Astrocyte (in vitro differentiated cells and primary cell): Measurements from ENCODE around the gene AK6. TPM values are rescaled to one million over a fixed set of nuclear protein-coding genes. Genes with fewer than 3 reads are reported as not detected.

Source experiments
- DNase-seq: peaks from one replicate; pipeline ENCODE4 v3.0.0-alpha.2; 2010; ENCODE audit warnings: low read depth
- FAIRE-seq: peaks from 2 replicates; lab custom pipeline; 2011; peaks lifted over from hg19 to GRCh38; lab: Jason Lieb, UNC
- H2AFZ ChIP-seq: 2 replicates; pipeline ENCODE4 v1.6.0; 2012; ENCODE audit warnings: low read depth, low read length, inconsistent platforms
- H3K27ac ChIP-seq: 2 replicates; pipeline ENCODE4 v1.5.1; 2011; ENCODE audit warnings: low read depth, low read length, inconsistent platforms
- H3K27me3 ChIP-seq: 2 replicates; pipeline ENCODE4 v1.6.0; 2011; ENCODE audit warnings: low read length, inconsistent platforms; ENCODE audit not compliant: insufficient read depth
- H3K36me3 ChIP-seq: 2 replicates; pipeline ENCODE4 v1.5.1; 2011; ENCODE audit warnings: low read length, inconsistent platforms; ENCODE audit not compliant: insufficient read depth
- H3K4me1 ChIP-seq: 2 replicates; pipeline ENCODE4 v1.5.1; 2011; ENCODE audit warnings: low read length, inconsistent platforms; ENCODE audit not compliant: insufficient read depth
- H3K4me2 ChIP-seq: 2 replicates; pipeline ENCODE4 v1.6.0; 2012; ENCODE audit warnings: low read length, inconsistent platforms
- H3K4me3 ChIP-seq: 2 replicates; pipeline ENCODE4 v1.5.1; 2011; ENCODE audit warnings: low read depth, mild to moderate bottlenecking, low read length, inconsistent platforms; ENCODE audit not compliant: insufficient read depth
- H3K79me2 ChIP-seq: 2 replicates; pipeline ENCODE4 v1.6.0; 2012; ENCODE audit warnings: mild to moderate bottlenecking, low read length, inconsistent platforms; ENCODE audit not compliant: insufficient read depth
- H3K9ac ChIP-seq: 2 replicates; pipeline ENCODE4 v1.6.0; 2012; ENCODE audit warnings: mild to moderate bottlenecking, low read length, inconsistent platforms
- H3K9me3 ChIP-seq: 2 replicates; pipeline ENCODE4 v1.5.1; 2012; ENCODE audit warnings: low read depth, mild to moderate bottlenecking, low read length, inconsistent platforms; ENCODE audit not compliant: insufficient read depth
- H4K20me1 ChIP-seq: 2 replicates; pipeline ENCODE4 v1.6.0; 2012; ENCODE audit warnings: low read length, inconsistent platforms; ENCODE audit not compliant: insufficient read depth
- H3K27ac Mint-ChIP-seq: one replicate; pipeline ENCODE4 v1.8.0; 2021; ENCODE audit warnings: mild to moderate bottlenecking, mixed read lengths; ENCODE audit not compliant: unreplicated experiment
- H3K27me3 Mint-ChIP-seq: one replicate; pipeline ENCODE4 v1.8.0; 2021; ENCODE audit warnings: low read depth, mixed read lengths; ENCODE audit not compliant: unreplicated experiment
- H3K36me3 Mint-ChIP-seq: one replicate; pipeline ENCODE4 v1.8.0; 2021; ENCODE audit warnings: low read depth, mixed read lengths; ENCODE audit not compliant: unreplicated experiment
- H3K4me1 Mint-ChIP-seq: one replicate; pipeline ENCODE4 v1.8.0; 2021; ENCODE audit warnings: low read depth, mixed read lengths; ENCODE audit not compliant: unreplicated experiment
- H3K4me3 Mint-ChIP-seq: one replicate; pipeline ENCODE4 v1.8.0; 2021; ENCODE audit warnings: mild to moderate bottlenecking, moderate library complexity, mixed read lengths; ENCODE audit not compliant: unreplicated experiment
- H3K9me3 Mint-ChIP-seq: one replicate; pipeline ENCODE4 v1.8.0; 2021; ENCODE audit warnings: mild to moderate bottlenecking, mixed read lengths; ENCODE audit not compliant: unreplicated experiment
- CTCF ChIP-seq: IDR thresholded peaks from 2 replicates; pipeline ENCODE4 v1.5.1; 2011; ENCODE audit warnings: low read depth, mild to moderate bottlenecking, inconsistent platforms, low read length, moderate library complexity; ENCODE audit not compliant: insufficient read depth
- EZH2 ChIP-seq: IDR thresholded peaks from 2 replicates; pipeline ENCODE4 v1.6.1; 2012; ENCODE audit warnings: mild to moderate bottlenecking, low read length, inconsistent platforms; ENCODE audit not compliant: insufficient read depth
- total RNA-seq: library from RNA; stranded (reverse); gene quantifications from 2 replicates; pipeline ENCODE4 v1.2.1, GENCODE V29; 2021

AK6 gene
- total RNA-seq, 1 donor from 2014 or later: 52.3 TPM

GRCh38 chr5:69313428-69313827 is 55.9 kb downstream of the AK6 start:
- DNase-seq (no peak), FAIRE-seq (no peak)
- H3K79me2 ChIP-seq: no peaks in the 10 kb centered on the region
- TF ChIP-seq CTCF (no peak), EZH2 (no peak)
- H3K9me3 ChIP-seq: no peaks in the 10 kb centered on the region
- no peak overlapping the region for H3K4me3 Mint-ChIP-seq
- peaks cover 19% of the 10 kb centered on the region for H3K36me3 Mint-ChIP-seq
- H3K4me2 ChIP-seq: no peak overlapping the region
- H2AFZ ChIP-seq: no peak overlapping the region
- H3K27me3 ChIP-seq: no peaks in the 10 kb centered on the region
- H3K4me1 ChIP-seq: no peaks in the 10 kb centered on the region
- H3K9ac ChIP-seq: no peak overlapping the region
- no peaks in the 10 kb centered on the region for H4K20me1 ChIP-seq
- no peaks in the 10 kb centered on the region for H3K4me1 Mint-ChIP-seq
- H3K36me3 ChIP-seq: no peaks in the 10 kb centered on the region
- H3K4me3 ChIP-seq: no peak overlapping the region
- H3K27me3 Mint-ChIP-seq: peaks cover 3% of the 10 kb centered on the region
- H3K27ac Mint-ChIP-seq: no peak overlapping the region
- peaks cover 15% of the 10 kb centered on the region for H3K9me3 Mint-ChIP-seq
- H3K27ac ChIP-seq: no peak overlapping the region

- Histone ChIP-seq H4K20me1 (no peaks in the 10 kb centered on the region), H3K27me3 (no peaks in the 10 kb centered on the region), H3K27ac (no peak overlapping the region), H3K36me3 (no peaks in the 10 kb centered on the region), H2AFZ (no peak overlapping the region), H3K4me1 (no peaks in the 10 kb centered on the region), H3K4me2 (no peak overlapping the region), H3K9me3 (no peaks in the 10 kb centered on the region), H3K79me2 (no peaks in the 10 kb centered on the region), H3K9ac (no peak overlapping the region), H3K4me3 (no peak overlapping the region)
- Mint-ChIP-seq H3K36me3 (peaks cover 19% of the 10 kb centered on the region), H3K9me3 (peaks cover 15% of the 10 kb centered on the region), H3K27ac (no peak overlapping the region), H3K4me1 (no peaks in the 10 kb centered on the region), H3K27me3 (peaks cover 3% of the 10 kb centered on the region), H3K4me3 (no peak overlapping the region)
- DNase-seq: no peak
- FAIRE-seq: no peak
- no peak for TF ChIP-seq CTCF
- TF ChIP-seq EZH2: no peak
These were observed 56.7 kb downstream of the AK6 start for GRCh38 chr5:69312459-69313160.

- DNase-seq (no peak), FAIRE-seq (no peak)
- Histone ChIP-seq H3K4me2 (no peak overlapping the region), H3K27ac (no peak overlapping the region), H3K79me2 (no peaks in the 10 kb centered on the region), H4K20me1 (no peaks in the 10 kb centered on the region), H3K9me3 (no peaks in the 10 kb centered on the region), H3K4me3 (no peak overlapping the region), H3K9ac (no peak overlapping the region), H3K36me3 (no peaks in the 10 kb centered on the region), H2AFZ (no peak overlapping the region), H3K4me1 (no peaks in the 10 kb centered on the region), H3K27me3 (no peaks in the 10 kb centered on the region)
- H3K9me3 Mint-ChIP-seq: peaks cover 12% of the 10 kb centered on the region
- H3K4me3 Mint-ChIP-seq: no peak overlapping the region
- H3K4me1 Mint-ChIP-seq: no peaks in the 10 kb centered on the region
- TF ChIP-seq CTCF (no peak), EZH2 (no peak)
- peaks cover 21% of the 10 kb centered on the region for H3K36me3 Mint-ChIP-seq
- no peak overlapping the region for H3K27ac Mint-ChIP-seq
- H3K27me3 Mint-ChIP-seq: peaks cover 3% of the 10 kb centered on the region
These were observed 59.9 kb downstream of the AK6 start for GRCh38 chr5:69309380-69309779.
